Thyroid gland (tissue), 4 donors: ENCODE measurements around the gene CT45A5.
"Not testable (repeated sequence)": the region's sequence is repeated elsewhere in the genome, so short reads cannot be mapped to it uniquely, and the experiment has no call there.

Source experiments
- POLR2A ChIP-seq, 2 donors: fragments of 450-650 bp; IDR thresholded peaks; one replicate each; pipeline ENCODE4 v1.6.1; 2017; ENCODE audit warnings: antibody characterized with exemption in 2 of 2, mild to moderate bottlenecking in 2 of 2, moderate library complexity in 1 of 2
- TF ChIP-seq, protein P1 (sequence below), 6 experiments: fragments of 200-600 bp in 3 of 6; fragments of 450-650 bp in 3 of 6; sonication (generic) in 3 of 6; IDR thresholded peaks; one replicate each; pipeline ENCODE4 v1.5.1; 2016 to 2019; ENCODE audit warnings: antibody characterized with exemption in 6 of 6, mild to moderate bottlenecking in 2 of 6, inconsistent platforms in 1 of 6, moderate library complexity in 1 of 6

DNA sequence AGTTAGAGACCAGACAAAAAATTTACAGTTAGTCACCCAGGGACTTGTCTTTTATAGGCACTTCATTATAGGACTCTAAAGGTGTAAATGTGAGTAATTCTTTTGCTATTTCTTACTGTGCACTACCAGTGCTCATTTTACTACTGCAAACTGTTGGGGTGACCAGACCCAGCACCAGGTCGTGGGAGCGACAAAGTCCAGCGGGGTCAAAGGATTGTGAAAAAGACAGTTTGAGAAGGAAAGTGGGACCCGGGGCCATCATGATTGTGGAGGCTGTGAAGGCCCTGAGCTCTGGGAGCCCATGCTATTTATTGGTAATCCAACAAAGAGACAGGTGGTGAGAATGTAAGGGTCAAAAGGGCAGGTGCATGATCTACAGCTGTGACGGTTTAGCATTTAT lies 50.6 kb downstream of the CT45A5 start:
- TF ChIP-seq, protein P1, sequence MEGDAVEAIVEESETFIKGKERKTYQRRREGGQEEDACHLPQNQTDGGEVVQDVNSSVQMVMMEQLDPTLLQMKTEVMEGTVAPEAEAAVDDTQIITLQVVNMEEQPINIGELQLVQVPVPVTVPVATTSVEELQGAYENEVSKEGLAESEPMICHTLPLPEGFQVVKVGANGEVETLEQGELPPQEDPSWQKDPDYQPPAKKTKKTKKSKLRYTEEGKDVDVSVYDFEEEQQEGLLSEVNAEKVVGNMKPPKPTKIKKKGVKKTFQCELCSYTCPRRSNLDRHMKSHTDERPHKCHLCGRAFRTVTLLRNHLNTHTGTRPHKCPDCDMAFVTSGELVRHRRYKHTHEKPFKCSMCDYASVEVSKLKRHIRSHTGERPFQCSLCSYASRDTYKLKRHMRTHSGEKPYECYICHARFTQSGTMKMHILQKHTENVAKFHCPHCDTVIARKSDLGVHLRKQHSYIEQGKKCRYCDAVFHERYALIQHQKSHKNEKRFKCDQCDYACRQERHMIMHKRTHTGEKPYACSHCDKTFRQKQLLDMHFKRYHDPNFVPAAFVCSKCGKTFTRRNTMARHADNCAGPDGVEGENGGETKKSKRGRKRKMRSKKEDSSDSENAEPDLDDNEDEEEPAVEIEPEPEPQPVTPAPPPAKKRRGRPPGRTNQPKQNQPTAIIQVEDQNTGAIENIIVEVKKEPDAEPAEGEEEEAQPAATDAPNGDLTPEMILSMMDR (IDR thresholded peaks at IDR 0.05), result not testable (repeated sequence)
- not testable (repeated sequence) for TF ChIP-seq POLR2A (IDR thresholded peaks at IDR 0.05)
